ENCODE results near the gene TEX48. TPM values are rescaled to one million over a fixed set of nuclear protein-coding genes. Genes with fewer than 3 reads are reported as not detected.

TEX48 gene
- total and polyA plus RNA-seq, 11 donors = not detected

DNA sequence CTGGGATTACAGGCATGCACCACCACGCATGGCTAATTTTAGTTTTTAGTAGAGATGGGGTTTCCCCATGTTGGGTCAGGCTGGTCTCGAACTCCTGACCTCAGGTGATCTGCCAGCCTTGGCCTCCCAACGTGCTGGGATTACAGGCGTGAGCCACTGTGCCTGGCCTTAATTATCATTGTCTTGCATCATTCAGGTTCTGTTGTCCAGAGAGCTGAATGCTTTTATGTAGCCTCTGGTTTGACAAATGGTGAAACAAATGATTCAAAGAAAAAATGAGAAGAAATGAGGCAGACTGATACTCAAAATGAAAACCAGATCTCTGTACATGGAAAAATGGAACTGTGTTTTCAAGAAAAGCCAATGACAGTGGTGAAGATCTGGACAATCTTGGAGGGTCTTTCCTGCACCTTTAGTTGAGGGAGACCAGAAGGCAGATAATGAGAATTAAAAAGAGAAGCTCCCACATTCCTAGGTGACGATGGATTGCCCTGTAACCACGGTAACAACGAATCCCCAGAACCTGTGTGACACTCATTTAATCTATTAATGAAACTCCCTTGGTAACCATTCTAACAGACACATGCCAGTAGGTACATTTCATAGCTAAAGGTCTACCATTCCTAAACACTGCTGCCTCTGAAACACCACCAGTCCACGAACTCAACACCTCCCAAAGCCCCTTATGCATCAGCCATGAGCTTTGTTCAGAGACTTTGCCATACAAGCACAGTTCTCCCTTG is 1.6 kb downstream of the TEX48 start:
- Histone ChIP-seq H3K4me3 (no peak overlapping the region), H3K36me3 (no peaks in the 10 kb centered on the region), H3K4me1 (no peaks in the 10 kb centered on the region), H3K27ac (no peak overlapping the region), H3K9me3 (no peaks in the 10 kb centered on the region), H3K27me3 (peaks cover 0 to 27% (median 5%) of the 10 kb centered on the region in 9 donors)
- ATAC-seq (no peak), DNase-seq (no peak)
- intact Hi-C loops (cut with DNase I) = loop anchor here in 6 of 10 donors (5.0 to 10.0 kb wide), 5 partner anchors 224 to 844 kb away; no protein-coding TSS in a partner anchor
- no peak for TF ChIP-seq POLR2A (IDR thresholded peaks at IDR 0.05)
- TF ChIP-seq, protein P1, sequence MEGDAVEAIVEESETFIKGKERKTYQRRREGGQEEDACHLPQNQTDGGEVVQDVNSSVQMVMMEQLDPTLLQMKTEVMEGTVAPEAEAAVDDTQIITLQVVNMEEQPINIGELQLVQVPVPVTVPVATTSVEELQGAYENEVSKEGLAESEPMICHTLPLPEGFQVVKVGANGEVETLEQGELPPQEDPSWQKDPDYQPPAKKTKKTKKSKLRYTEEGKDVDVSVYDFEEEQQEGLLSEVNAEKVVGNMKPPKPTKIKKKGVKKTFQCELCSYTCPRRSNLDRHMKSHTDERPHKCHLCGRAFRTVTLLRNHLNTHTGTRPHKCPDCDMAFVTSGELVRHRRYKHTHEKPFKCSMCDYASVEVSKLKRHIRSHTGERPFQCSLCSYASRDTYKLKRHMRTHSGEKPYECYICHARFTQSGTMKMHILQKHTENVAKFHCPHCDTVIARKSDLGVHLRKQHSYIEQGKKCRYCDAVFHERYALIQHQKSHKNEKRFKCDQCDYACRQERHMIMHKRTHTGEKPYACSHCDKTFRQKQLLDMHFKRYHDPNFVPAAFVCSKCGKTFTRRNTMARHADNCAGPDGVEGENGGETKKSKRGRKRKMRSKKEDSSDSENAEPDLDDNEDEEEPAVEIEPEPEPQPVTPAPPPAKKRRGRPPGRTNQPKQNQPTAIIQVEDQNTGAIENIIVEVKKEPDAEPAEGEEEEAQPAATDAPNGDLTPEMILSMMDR (IDR thresholded peaks at IDR 0.05) = no peak
- 74 to 80% (median 79%) methylated on average over 8 of the region's 8 CpGs for WGBS, 4 donors

DNA sequence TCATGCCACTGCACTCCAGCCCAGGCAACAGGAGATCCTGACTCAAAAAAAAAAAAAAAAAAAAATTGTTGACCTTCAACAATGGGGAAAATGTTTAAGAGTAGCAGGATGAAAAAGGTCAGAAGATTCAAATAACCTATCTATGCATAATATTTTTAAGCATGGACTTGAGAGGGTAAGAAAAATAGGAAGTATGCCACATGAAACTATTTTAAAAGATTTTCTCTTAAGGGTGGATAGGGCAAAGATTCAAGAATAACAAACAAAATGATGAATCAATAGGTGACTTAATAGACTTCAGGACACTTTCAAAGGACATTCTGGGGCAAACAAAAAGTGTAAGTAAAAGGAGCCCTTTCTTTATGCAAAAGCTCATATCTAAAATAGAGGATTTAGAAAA is 3.2 kb downstream of the TEX48 start:
- intact Hi-C loops (cut with DNase I) = no loop called here
- peaks cover 0 to 34% (median 5%) of the 10 kb centered on the region in 9 donors for H3K27me3 ChIP-seq

DNA sequence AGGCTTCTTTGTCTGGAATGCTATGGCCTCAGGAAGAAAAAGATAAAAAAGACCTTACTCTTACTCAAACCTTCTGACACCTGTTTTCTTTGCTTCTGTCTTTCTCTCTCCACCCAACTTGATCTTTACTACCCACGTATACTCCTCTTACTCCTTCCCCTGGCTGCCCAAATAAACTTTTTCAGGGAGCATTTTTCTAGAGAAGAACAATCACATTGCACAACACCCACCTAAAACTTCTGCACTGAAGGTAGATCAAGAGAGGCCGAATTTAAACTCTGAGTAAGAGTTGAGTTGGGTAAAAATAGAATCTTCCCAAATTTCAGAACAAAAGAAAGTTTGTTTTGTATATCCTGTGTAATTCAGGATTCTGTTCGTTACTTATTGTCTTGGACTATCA is 3.9 kb downstream of the TEX48 start:
- TF ChIP-seq, protein P1 (IDR thresholded peaks at IDR 0.05) = no peak
- no peak for TF ChIP-seq POLR2A (IDR thresholded peaks at IDR 0.05)
- no peak for DNase-seq
- Histone ChIP-seq H3K27ac (no peak overlapping the region), H3K36me3 (no peaks in the 10 kb centered on the region), H3K27me3 (peaks cover 0 to 34% (median 5%) of the 10 kb centered on the region in 9 donors), H3K4me1 (no peaks in the 10 kb centered on the region), H3K4me3 (no peak overlapping the region), H3K9me3 (no peaks in the 10 kb centered on the region)
- no peak for ATAC-seq
- intact Hi-C loops (cut with DNase I) = no loop called here
- 62 to 80% (median 71%) methylated on average over 3 of the region's 3 CpGs for WGBS, 4 donors

More for the DNA sequence above, 3.2 kb downstream of the TEX48 start:
- ATAC-seq = no peak
- Histone ChIP-seq H3K4me1 (no peaks in the 10 kb centered on the region), H3K9me3 (no peaks in the 10 kb centered on the region), H3K36me3 (no peaks in the 10 kb centered on the region), H3K27ac (no peak overlapping the region), H3K4me3 (no peak overlapping the region)
- no peak for DNase-seq
- TF ChIP-seq, protein P1 (IDR thresholded peaks at IDR 0.05) = no peak
- no peak for TF ChIP-seq POLR2A (IDR thresholded peaks at IDR 0.05)

DNA sequence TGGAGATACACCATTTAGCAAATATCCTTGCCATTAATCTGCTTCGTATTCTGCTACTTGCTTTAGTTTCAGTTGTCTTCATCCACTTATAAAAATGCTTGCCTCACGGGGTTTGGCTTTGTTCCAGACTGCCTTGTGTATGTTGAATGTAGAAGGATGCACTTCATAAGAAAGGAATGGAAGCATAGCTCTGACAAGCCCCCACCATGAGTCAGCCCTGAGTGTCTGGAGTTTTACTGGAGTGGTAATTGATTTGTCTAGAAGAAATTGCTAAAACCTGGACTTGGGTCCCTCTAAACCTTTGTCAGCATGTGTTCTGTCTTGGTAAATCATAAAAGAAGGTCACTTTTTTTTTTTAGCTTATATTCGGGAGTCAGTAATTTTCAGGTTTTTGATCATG is 4.6 kb downstream of the TEX48 start:
- intact Hi-C loops (cut with DNase I) = no loop called here
- H3K27me3 ChIP-seq = peaks cover 0 to 34% (median 5%) of the 10 kb centered on the region in 9 donors
- TF ChIP-seq POLR2A (IDR thresholded peaks at IDR 0.05) = no peak
- TF ChIP-seq, protein P1 (IDR thresholded peaks at IDR 0.05) = no peak

More for the DNA sequence above, 4.6 kb downstream of the TEX48 start:
- Histone ChIP-seq H3K4me3 (no peak overlapping the region), H3K36me3 (no peaks in the 10 kb centered on the region), H3K4me1 (no peaks in the 10 kb centered on the region), H3K27ac (no peak overlapping the region), H3K9me3 (no peaks in the 10 kb centered on the region)
- no peak for DNase-seq
- no peak for ATAC-seq
- 33 to 42% (median 38%) methylated on average over 3 of the region's 3 CpGs for WGBS, 4 donors
